ENCODE data around the gene DHH.
A peak's percentile ranks its signal among the peaks of the same experiment; 100 is the strongest.

The DHH gene

GRCh38 chr12:49092816-49093406, 1.7 kb downstream of the DHH start:
- peaks cover 48% of the 10 kb centered on the region for H3K4me1 Mint-ChIP-seq (ENCODE audit: low read depth)
- H3K36me3 Mint-ChIP-seq: peaks cover 3% of the 10 kb centered on the region
- H3K4me3 Mint-ChIP-seq: no peak overlapping the region
- no peak overlapping the region for H3K27ac Mint-ChIP-seq
- H3K9me3 Mint-ChIP-seq (ENCODE audit: low read depth): no peaks in the 10 kb centered on the region
- peaks cover 25% of the 10 kb centered on the region for H3K27me3 Mint-ChIP-seq

DNA sequence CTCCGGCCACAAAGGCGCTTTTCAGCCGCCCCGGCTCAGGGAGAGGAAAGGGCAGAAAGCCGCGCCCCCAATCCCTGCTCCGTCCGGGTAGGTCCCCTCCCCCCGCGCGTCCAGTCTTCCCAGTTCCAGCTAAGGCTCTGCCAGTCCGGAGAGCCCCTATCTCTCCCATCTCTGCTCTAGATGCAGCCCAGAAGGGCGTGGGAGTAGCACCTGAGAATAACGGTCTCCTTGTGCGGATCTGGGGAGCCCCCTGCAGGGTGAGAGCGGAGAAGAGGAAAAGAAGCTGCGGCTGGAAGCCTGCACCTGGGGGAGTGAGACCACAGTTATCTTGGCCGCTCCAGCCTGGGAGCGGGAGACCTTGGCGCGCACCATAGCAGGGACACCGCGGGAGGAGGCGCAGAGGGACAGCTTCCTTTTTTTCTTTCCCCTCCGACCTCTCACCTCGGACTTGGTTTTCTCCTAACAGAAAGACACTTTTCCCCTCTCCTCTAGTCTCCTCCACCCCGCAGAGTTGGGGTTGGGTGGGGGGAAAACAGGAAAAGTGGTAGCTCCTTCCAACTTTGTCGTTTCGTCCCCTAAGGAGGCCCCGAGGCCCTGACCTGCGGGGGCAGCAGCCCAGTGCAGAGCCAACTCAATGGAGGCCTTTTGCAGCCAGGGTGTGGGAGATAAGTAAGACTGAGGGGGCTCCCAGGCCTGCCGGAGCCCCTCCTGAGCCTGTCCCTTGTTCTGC, 2.4 kb downstream of the DHH start:
- no peaks in the 10 kb centered on the region for H3K9me3 Mint-ChIP-seq (ENCODE audit: low read depth)
- H3K4me1 Mint-ChIP-seq (ENCODE audit: low read depth): peaks cover 53% of the 10 kb centered on the region
- H3K4me3 Mint-ChIP-seq: peak overlapping the region; percentile 35
- no peak overlapping the region for H3K27ac Mint-ChIP-seq
- peaks cover 25% of the 10 kb centered on the region for H3K27me3 Mint-ChIP-seq
- peaks cover 3% of the 10 kb centered on the region for H3K36me3 Mint-ChIP-seq

DNA sequence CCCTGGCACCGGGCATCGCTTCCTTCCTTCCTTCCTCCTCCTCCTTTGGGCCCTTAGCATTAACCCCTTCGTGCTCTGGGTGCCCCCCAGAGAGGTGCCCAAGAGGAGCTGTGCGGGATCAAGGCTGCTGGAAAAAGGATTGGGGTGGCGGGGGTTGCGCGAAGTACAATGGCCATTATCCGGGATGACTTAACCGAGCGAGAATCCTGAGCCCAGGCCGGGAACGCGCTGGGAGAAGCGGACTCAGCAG, 2.8 kb downstream of the DHH start:
- no peak overlapping the region for H3K27ac Mint-ChIP-seq
- no peak overlapping the region for H3K4me3 Mint-ChIP-seq
- peaks cover 25% of the 10 kb centered on the region for H3K27me3 Mint-ChIP-seq
- H3K9me3 Mint-ChIP-seq (ENCODE audit: low read depth): no peaks in the 10 kb centered on the region
- peaks cover 54% of the 10 kb centered on the region for H3K4me1 Mint-ChIP-seq (ENCODE audit: low read depth)
- peaks cover 3% of the 10 kb centered on the region for H3K36me3 Mint-ChIP-seq

GRCh38 chr12:49091056-49091835, 3.4 kb downstream of the DHH start:
- H3K4me1 Mint-ChIP-seq (ENCODE audit: low read depth): peaks cover 54% of the 10 kb centered on the region
- H3K27ac Mint-ChIP-seq: no peak overlapping the region
- H3K4me3 Mint-ChIP-seq: peak overlapping the region; percentile 60
- H3K36me3 Mint-ChIP-seq: peaks cover 3% of the 10 kb centered on the region
- H3K27me3 Mint-ChIP-seq: peaks cover 25% of the 10 kb centered on the region
- no peaks in the 10 kb centered on the region for H3K9me3 Mint-ChIP-seq (ENCODE audit: low read depth)

DNA sequence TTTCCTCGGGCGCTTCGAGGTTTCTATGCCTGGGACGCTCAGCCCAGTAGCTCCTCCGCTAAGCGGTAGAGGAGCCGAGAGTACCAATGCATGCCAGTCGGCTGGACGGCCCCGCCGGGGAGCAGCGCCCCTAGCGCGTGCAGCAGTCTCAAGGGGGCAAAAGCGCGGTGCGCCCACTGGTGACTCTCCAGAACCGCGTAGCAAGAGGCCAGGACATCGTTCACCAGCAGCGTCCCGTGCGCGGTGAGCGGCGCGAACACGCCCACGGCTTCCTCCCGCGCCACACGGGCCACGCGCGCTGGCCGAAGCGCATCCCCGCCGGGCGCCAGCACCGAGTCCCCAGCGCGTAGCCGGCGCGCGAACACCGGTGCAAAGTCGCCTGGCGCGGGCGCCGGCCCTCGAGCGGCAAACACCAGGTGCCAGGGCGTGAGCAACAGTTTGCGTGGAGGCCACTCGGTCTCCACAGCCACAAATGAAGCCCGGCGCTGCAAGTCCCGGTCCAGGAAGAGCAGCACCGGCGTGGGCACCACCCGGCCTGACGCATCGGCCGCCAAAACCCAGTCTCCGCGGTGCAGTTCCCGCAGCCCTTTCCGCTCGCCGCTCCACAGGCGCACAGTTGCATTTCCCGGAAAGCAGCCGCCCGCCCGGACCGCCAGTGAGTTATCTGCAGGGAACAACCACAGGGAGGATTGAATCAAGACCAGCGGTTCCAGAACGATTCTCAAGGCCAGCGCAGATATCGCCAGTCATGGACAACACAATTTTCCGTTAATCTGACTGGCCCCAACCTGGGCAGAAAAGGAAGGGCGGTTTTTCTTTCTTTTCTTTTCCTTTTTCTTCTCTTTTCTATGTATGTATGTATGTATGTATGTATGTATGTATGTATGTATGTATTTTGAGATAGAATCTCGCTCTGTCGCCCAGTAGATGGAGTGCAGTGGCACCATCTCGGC, 4.5 kb downstream of the DHH start:
- Mint-ChIP-seq H3K27ac (no peak overlapping the region), H3K4me3 (peak overlapping the region; percentile 82), H3K4me1 (ENCODE audit: low read depth) (peaks cover 50% of the 10 kb centered on the region), H3K27me3 (peaks cover 23% of the 10 kb centered on the region), H3K36me3 (no peaks in the 10 kb centered on the region), H3K9me3 (ENCODE audit: low read depth) (no peaks in the 10 kb centered on the region)

GRCh38 chr12:49088932-49089330, 5.7 kb downstream of the DHH start:
- no peak overlapping the region for H3K27ac Mint-ChIP-seq
- peaks cover 44% of the 10 kb centered on the region for H3K4me1 Mint-ChIP-seq (ENCODE audit: low read depth)
- no peaks in the 10 kb centered on the region for H3K9me3 Mint-ChIP-seq (ENCODE audit: low read depth)
- no peaks in the 10 kb centered on the region for H3K36me3 Mint-ChIP-seq
- H3K27me3 Mint-ChIP-seq: peaks cover 20% of the 10 kb centered on the region
- H3K4me3 Mint-ChIP-seq: no peak overlapping the region

DNA sequence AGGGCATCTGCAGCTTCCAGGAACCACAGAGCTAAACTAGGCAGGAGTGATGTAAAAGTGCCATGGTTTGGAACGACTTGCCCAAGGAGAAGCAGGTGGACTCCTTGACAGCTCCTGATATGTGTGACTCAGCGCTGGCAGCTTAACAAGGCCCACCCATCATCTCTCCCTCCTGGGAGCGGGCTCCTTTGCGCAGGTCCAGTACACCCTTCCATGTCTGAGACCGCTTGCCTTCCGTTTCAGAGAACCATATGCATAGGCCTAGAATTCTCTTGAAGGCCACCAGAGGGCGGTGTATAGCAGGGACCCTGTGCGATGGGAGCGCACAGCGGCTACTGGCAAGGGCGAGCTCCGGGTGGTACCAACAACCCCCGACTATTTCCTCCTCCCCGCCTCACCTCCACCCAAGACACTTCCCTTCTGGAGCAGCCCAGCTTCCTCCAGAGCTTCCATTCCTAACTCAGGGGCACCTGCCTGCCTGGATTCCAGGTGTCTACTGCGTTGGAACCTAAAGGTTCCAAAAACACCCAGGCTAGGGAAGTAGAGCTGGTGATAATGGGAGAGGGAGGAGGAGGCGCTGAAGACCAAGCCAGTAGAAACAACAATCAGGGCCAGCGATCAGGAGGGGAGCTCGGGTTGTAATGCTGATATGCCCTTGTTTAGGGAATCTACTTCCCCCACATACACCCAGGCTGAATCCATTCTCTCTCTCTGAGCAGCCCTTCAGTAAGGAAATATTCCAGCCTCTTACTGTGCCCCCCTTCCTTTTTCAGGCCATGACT, 6.3 kb downstream of the DHH start:
- Mint-ChIP-seq H3K27me3 (peaks cover 14% of the 10 kb centered on the region), H3K36me3 (no peaks in the 10 kb centered on the region), H3K4me1 (ENCODE audit: low read depth) (peaks cover 38% of the 10 kb centered on the region), H3K9me3 (ENCODE audit: low read depth) (no peaks in the 10 kb centered on the region), H3K4me3 (peak overlapping the region; percentile 22), H3K27ac (no peak overlapping the region)

- peaks cover 28% of the 10 kb centered on the region for H3K4me1 Mint-ChIP-seq (ENCODE audit: low read depth)
- no peaks in the 10 kb centered on the region for H3K36me3 Mint-ChIP-seq
- H3K4me3 Mint-ChIP-seq: no peak overlapping the region
- H3K27me3 Mint-ChIP-seq: peaks cover 12% of the 10 kb centered on the region
- no peak overlapping the region for H3K27ac Mint-ChIP-seq
- H3K9me3 Mint-ChIP-seq (ENCODE audit: low read depth): no peaks in the 10 kb centered on the region
These were observed 8.5 kb downstream of the DHH start for GRCh38 chr12:49086116-49086515.

DNA sequence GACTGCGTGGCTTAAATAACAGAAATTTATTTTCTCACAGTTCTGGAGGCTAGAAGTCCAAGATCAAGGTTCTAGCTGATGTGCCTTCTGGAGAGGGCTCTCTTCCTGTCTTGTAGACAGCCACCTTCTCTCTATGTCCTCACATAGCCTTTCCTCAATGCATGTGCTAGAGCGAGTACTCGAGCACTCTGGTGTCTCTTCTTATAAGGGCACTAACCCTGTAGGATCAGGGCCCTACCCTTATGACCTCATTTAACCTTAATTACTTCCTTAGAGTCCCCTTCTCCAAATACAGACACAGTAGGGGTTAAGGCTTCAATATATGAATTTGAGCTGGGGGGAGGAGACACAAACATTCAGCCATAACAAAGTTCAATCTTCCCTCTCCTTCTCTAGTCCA, 10.2 kb downstream of the DHH start:
- no peak overlapping the region for H3K4me3 Mint-ChIP-seq
- H3K9me3 Mint-ChIP-seq (ENCODE audit: low read depth): no peaks in the 10 kb centered on the region
- H3K4me1 Mint-ChIP-seq (ENCODE audit: low read depth): peaks cover 17% of the 10 kb centered on the region
- no peaks in the 10 kb centered on the region for H3K36me3 Mint-ChIP-seq
- H3K27me3 Mint-ChIP-seq: peaks cover 3% of the 10 kb centered on the region
- H3K27ac Mint-ChIP-seq: no peak overlapping the region

DNA sequence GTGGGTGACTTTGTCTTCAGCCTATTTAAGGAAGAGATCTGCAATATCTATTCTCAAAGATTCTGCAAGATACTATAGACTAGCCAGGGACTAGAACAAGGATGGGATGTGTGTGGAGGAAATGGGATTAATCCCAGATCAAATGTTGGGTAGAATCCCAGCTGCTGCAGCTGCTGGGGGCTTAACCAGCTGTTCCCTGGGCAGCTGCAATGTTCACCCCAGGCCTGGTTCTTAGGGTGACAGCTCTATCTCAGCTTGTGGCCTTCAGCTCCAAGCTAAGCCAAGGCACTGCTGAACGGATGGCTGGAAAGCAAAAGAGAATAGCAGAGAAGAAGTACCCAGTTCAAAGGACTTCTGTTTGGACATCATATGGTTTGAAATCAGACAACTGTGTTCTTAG, 14.8 kb downstream of the DHH start:
- no peaks in the 10 kb centered on the region for H3K27me3 Mint-ChIP-seq
- H3K9me3 Mint-ChIP-seq (ENCODE audit: low read depth): no peaks in the 10 kb centered on the region
- H3K4me3 Mint-ChIP-seq: no peak overlapping the region
- no peak overlapping the region for H3K27ac Mint-ChIP-seq
- no peaks in the 10 kb centered on the region for H3K36me3 Mint-ChIP-seq
- no peaks in the 10 kb centered on the region for H3K4me1 Mint-ChIP-seq (ENCODE audit: low read depth)

DNA sequence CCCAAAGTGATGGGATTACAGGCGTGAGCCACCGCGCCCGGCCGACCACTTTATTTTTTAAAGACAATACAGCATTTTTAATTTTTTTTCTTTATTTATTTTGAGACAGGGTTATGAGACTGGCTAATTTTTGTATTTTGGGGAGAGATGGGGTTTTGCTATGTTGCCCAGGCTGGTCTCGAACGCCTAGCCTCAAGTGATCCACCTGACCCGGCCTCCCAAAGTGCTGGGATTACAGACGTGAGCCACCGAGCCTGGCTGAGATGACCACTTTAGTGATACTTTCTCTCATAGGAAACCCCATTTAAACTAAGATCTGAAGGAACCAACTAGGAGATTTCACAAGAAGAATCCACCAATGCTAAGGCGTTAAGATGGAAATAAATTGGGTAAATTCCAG, 23.6 kb downstream of the DHH start:
- no peak overlapping the region for H3K27ac Mint-ChIP-seq
- peaks cover 16% of the 10 kb centered on the region for H3K4me1 Mint-ChIP-seq (ENCODE audit: low read depth)
- H3K27me3 Mint-ChIP-seq: no peaks in the 10 kb centered on the region
- H3K36me3 Mint-ChIP-seq: no peaks in the 10 kb centered on the region
- H3K9me3 Mint-ChIP-seq (ENCODE audit: low read depth): no peaks in the 10 kb centered on the region
- peak overlapping the region; percentile 51 for H3K4me3 Mint-ChIP-seq

- H3K4me1 Mint-ChIP-seq (ENCODE audit: low read depth): peaks cover 16% of the 10 kb centered on the region
- no peaks in the 10 kb centered on the region for H3K27me3 Mint-ChIP-seq
- peak within 1 kb of the TSS; percentile 86 for H3K27ac Mint-ChIP-seq
- H3K36me3 Mint-ChIP-seq: no peaks in the 10 kb centered on the region
- H3K4me3 Mint-ChIP-seq: peak within 1 kb of the TSS; percentile 92
- no peaks in the 10 kb centered on the region for H3K9me3 Mint-ChIP-seq (ENCODE audit: low read depth)
These were observed 24.9 kb downstream of the DHH start, which contains the start of gene RHEBL1 for GRCh38 chr12:49069507-49070346. Gene RHEBL1, minus strand, starts transcription at chr12:49069979. Its CDS starts 194 bp downstream, at chr12:49069785.

- Mint-ChIP-seq H3K36me3 (peaks cover 1% of the 10 kb centered on the region), H3K27me3 (no peaks in the 10 kb centered on the region), H3K4me1 (ENCODE audit: low read depth) (peaks cover 18% of the 10 kb centered on the region), H3K4me3 (peak overlapping the region; percentile 92), H3K27ac (peak overlapping the region; percentile 86), H3K9me3 (ENCODE audit: low read depth) (no peaks in the 10 kb centered on the region)
These were observed 25.6 kb downstream of the DHH start for GRCh38 chr12:49068879-49069506.

All from activated naive CD8-positive, alpha-beta T cell (primary cell).